Stimulated activated CD8-positive, alpha-beta memory T cell treated with anti-CD3 and anti-CD28 coated beads, Interleukin-12 subunit alpha, Interleukin-12 subunit beta, amount 100 ng/mL, for 4 hours (primary cell): ENCODE data around the gene CNIH3.

Experiments
- DNase-seq: peaks from one replicate; pipeline ENCODE4 v3.0.0-alpha.2; 2020; ENCODE audit warnings: low read depth

Gene CNIH3

DNA sequence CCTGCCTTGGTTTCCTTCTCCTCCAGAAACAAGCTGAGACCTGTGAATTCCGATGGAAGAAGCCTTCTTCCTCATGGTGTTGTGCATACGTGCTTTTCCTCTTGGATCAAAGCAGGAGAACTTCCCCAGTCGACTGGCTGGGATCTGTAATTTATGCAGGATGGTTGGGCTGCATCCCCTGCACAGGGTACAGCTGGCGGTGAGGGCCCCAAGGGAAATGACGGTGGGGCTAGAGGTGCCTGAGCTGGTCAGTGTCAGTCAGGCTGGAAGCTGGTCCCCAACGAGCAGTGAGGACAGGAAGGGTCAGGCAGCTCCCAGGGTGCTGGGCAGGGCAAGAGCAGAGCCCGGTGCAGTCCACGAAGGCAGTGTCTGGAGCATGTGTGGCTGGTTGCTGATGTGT lies 106.7 kb downstream of the CNIH3 start:
- DNase-seq, result no peak

- DNase-seq, result no peak
Measured at GRCh38 chr1:224724566-224724965, 108.4 kb downstream of the CNIH3 start.

DNA sequence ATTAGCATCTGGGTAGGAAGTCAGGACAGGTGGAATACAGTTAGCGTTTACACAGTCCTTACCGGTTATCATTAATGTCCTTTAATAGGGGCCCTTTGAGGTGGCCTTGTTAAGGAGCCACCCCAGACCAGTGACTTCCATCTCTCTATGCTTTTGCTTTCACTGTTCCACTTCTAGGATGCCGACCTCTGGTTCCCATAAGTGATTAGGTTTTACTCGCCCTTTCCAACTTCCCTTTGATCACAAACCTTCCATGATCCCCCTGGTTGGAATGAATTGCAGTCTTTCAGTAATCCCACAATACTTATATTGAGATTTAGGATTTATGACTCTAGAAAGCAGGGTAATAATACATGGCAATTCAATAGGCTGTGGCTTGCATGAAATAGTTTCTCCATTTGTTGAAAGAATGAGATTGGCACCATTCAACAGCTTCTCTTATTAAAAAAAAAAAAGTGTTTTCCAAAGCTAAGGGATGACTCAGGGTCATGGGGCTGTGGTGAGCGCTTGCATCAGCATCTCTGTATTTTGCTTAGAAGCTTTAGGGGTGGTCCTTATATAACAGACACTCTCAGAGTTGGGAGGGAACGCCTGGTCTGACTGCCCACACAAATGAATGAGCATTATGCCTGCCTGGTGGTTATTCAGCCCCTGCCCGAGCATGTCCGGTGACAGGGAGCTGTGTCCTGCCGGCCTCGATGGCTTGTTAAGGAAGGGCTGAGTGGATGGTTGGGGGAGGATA lies 110.5 kb downstream of the CNIH3 start:
- DNase-seq, result no peak

DNA sequence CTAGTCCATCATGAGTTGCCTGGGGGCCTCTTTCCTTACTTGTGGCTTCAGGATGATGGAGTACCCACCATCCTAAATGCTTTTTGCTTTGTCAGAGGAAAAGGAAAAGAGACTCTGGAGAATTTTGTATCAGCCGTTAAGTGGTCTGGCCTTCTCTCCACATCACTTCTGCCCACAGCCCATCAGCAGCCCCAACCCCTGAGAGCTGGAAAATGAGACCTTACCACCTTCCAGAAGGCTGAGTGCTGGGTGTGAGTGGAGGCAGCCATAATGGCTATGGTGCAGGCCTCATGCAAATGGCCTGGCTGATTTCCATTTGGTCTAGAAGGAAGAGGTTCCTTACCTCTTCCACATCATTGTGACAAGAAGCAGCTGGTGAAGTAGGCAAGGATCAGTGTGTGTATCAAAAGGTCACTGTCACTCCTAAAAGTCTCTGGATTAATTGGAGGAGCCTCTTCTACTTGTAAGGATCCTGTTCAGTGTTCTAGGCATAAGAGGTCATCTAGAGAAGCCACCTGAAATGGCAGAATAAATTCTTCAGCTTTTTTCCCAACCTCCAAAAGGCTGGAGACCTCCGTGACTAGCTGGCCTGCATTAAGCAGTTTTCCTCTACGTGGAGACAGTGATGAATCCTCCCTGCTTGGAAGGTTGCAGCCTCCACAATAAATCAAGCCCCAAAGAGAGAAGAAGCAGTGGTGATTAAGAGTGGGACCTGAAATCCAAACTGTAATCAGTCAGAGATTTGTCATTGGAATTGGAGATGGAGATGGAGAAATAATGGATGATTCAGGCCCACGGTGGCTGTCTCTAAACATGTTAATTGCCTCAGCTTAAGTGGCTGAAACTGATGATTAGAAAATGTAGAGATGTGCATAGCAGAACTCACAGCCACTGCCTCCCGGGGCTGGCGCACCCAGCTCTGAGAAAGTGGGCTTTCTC lies 111.5 kb downstream of the CNIH3 start:
- no peak for DNase-seq

DNA sequence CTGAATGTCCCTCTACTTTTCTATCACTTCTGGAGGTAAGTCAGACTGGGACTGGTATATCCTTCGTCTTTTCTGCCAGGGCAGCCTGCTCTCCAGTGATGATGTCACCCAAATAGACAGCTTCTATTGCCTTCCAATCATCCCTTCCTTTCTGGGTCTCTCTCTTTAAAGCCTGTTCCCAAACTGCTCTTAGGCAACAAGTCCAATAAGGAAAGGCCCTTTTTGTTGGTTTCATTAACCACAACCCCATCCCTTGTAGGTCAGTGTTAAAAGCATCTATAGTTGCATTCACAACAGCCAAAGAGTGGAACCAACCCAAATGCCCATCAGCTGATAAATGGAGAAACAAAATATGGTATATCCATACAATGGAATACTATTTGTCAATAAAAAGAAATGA lies 114.4 kb downstream of the CNIH3 start:
- no peak for DNase-seq

- no peak for DNase-seq
Measured at GRCh38 chr1:224730965-224731364, 114.8 kb downstream of the CNIH3 start.

- no peak for DNase-seq
Measured at GRCh38 chr1:224731633-224732032, 115.5 kb downstream of the CNIH3 start.

GRCh38 chr1:224732377-224733026 lies 116.4 kb downstream of the CNIH3 start:
- no peak for DNase-seq

DNA sequence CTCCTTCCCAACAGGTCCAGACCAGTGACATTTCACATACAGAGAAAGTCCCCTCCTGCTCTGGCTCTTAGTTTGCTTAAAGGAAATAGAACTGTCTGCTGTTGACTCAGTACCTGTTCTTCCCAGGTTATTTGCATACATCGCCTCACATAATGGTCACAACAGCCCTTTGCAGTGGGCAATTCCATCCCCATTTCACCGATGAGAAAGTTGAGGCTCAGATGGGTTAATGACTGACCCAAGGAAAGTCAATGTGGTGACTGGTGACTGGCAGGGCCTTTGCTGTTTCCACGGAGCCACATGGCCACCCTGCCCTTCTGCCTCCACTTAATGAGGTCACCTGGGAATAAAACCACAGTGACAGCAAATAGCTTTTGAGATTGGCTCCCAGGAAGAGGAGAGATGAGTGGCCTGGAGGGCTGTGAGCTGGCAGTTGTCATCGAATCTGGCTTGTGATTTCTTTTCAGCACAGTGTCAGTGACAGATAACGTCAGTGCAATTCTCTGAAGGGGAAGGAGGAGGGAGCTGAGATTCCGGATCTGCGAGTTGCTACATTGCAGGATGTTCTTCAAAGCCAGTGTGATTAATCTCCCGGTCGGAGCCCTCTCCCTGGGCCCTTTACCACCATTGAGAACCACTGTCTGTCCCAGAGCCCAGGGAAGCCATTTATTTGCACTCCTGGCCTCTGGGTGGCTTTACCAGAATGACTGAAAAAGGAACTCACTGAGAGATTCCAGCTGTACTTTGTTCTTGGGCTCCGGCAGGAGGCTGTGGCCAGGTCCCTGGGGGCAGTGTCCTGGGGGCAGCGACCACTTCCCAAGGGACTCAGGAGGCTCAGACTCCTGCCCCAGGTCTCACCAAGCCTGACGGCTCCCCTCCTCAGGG lies 117.2 kb downstream of the CNIH3 start:
- DNase-seq, result no peak

GRCh38 chr1:224734261-224734935 lies 118.3 kb downstream of the CNIH3 start:
- no peak for DNase-seq

GRCh38 chr1:224735159-224735558 lies 119.0 kb downstream of the CNIH3 start:
- no peak for DNase-seq

- no peak for DNase-seq
Measured at GRCh38 chr1:224736619-224737352, 120.7 kb downstream of the CNIH3 start.

DNA sequence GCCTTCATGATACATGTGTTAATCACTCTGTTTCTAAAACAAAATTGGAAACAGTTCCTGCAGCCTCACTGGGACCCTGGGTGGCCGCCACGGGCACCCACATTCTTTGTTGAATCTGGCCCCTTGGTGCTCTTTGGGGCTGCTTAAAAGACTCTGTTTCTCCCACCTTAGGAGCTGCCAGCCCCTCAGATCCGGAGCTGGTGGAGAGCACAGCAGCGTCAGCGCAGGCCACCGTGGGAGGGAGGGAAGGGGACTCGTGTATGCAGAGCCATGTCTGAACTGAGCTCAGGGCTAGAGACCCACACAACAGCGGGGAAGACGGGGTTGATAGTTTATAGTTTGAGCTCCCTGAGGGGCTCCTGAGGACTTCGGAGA lies 121.2 kb downstream of the CNIH3 start:
- no peak for DNase-seq

DNA sequence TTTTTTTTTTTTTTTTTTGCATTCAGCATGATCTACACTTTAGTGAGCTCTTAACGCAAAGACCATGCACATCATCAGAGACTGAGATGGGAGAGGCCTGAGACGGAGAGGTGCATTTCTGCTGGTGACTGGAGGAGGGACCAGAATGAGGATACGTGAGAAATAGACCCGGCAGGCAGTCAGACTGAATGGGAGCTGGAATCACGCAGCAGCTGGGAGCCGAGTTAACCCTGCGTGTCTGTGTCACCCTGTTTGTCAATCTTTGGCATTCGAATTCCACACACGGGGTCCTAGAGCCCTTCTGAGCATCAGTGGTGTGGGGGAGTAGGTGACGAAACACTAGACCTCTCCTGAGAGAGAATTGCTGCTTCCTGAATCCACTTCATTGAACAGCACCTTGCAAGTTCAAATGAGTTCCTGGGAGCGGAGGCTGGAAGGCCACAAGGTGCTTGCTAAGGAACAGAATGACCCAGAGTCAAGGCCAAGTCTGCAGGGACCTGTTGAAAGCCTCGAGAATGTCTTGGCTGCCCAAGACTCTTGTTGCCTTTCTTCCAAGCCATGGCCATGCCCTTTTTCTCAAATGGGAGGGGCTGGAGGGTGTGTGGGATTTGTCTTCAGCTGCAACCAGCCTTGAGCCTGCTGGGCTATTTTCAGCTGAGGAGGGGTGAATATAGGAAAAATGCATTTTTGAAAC lies 123.3 kb downstream of the CNIH3 start:
- DNase-seq, result no peak

- no peak for DNase-seq
Measured at GRCh38 chr1:224739997-224740684, 124.0 kb downstream of the CNIH3 start.

DNA sequence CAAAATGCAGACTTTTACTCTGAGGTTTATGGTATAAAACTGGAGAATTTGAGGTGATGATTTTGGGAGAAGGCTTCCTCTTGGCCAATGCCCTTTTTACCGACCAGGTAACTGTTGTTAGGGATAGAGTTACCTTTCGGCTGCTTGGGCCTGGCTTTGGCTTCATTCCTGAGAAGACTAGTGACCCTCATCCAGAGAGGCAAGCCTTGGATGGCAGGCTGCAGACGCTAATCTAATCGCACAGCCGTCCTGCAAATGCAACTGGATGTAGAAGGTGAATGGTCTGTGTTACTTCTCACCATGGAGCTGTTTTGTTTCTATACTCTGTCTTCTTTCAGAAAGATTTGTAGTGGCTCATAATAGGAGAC lies 124.6 kb downstream of the CNIH3 start:
- DNase-seq, result no peak

GRCh38 chr1:224742349-224742748 lies 126.2 kb downstream of the CNIH3 start:
- no peak for DNase-seq

DNA sequence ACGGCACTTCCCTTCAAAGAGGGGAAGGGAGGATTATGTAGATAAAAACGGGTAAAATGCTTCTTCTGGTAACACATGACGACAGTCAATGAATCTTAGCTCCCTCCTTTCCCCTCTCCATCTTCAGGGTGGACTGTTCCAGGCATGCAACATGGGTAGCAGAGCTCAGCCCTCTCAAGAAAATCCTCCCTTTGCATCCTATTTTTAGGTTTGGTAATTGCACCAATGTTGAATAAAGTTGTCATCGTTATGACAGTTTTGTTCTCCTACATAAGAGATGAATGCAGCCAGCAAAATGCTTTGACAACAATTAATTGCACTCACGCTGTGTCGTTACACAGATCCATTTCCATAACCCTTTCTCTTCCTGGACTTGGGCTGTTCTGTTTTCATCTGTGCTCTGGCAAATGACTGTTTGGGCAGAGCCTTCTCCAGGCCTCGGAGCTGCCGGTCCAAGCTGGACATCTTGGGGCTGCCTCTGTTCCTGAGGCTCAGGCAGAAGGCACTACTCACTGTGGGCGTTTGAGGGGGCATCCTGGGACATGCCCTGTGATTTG lies 127.6 kb downstream of the CNIH3 start:
- DNase-seq, result no peak

GRCh38 chr1:224744521-224744920 lies 128.4 kb downstream of the CNIH3 start:
- DNase-seq, result no peak
